GM21723 (cell line): ENCODE results near the gene TXLNB.

Experiments
- ATAC-seq: cut with Tn5 transposase; IDR thresholded peaks from one replicate; pipeline ENCODE4 v1.9.1; 2021; ENCODE audit warnings: mild to moderate bottlenecking, moderate library complexity; ENCODE audit not compliant: unreplicated experiment

Gene TXLNB

GRCh38 chr6:139275279-139276055 is 16.3 kb downstream of the TXLNB start:
- ATAC-seq: no peak

DNA sequence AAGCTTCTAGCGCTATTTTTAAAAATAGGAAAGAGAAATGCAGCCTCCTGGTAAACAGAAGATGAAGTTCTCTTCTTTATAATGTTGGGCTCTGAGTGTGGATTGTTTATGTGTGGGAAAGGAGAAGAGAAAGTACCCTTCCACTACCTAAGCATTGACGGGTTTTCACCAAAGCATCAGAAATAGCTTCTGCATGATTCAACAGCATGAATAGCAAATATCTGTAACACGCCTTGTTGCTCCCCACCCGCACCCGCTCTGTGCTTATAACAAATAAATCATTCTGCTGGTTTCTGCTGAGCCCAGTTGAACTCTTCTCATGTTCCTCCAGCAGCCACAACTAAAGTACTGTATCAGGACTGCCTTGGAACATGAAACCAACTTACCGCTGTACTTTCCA is 20.7 kb downstream of the TXLNB start:
- ATAC-seq: peak; percentile 96

GRCh38 chr6:139270249-139270648 is 21.5 kb downstream of the TXLNB start:
- ATAC-seq: no peak

DNA sequence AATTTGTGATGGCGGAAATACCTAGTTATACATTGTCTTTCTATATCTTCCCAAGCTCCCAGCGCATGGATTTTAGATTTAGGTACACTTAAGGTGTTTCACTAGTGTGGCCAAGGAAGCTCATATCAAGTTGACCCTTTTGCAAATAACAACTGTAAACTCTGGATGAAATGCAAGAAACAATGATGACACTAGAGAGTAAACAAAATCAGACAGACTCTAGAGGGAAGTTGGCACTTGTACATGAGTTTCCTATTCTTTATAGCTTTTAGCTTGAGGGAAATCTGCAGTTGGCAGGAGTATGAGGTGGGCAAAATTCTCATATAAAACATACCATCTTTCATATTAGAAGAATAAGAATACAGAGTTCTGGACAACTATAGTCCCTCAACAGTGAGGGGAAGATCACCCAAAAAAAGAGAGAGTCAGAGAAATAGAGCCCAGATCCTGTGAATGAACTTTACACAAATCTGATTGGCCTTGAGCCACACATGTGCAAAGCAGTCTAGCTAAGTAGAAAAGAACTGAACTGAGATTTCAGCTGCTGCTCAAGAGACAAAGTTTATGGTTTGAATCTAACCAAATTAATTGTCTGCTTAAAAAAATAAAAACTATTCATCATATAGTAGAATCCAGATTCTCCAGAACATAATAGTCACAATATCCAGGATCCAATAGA is 26.1 kb downstream of the TXLNB start:
- no peak for ATAC-seq

- ATAC-seq: peak; percentile 96
Observed at GRCh38 chr6:139262519-139263300, 29.1 kb downstream of the TXLNB start.

GRCh38 chr6:139257821-139258398 is 33.9 kb downstream of the TXLNB start:
- ATAC-seq: peak; percentile 64

DNA sequence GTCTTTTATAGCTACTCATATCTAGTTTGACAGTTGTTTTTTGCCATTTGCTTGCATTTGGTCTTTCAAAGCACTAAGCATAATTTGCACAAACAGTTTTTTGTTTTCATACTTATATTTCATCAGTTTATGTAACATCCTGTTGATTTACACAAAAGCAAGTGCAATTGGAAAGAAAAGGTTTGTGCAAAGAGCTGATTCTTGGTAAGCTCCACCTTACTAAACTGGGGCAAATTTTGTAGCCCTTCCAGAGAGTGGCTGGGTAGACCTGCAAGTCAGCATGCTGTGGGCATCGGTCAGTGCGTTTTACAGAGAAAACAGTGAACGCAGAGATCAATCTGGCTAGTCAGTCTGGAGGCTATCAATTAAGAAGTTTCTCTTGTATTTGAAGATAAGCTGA is 34.5 kb downstream of the TXLNB start:
- no peak for ATAC-seq

- no peak for ATAC-seq
Observed at GRCh38 chr6:139256087-139256486, 35.7 kb downstream of the TXLNB start.

DNA sequence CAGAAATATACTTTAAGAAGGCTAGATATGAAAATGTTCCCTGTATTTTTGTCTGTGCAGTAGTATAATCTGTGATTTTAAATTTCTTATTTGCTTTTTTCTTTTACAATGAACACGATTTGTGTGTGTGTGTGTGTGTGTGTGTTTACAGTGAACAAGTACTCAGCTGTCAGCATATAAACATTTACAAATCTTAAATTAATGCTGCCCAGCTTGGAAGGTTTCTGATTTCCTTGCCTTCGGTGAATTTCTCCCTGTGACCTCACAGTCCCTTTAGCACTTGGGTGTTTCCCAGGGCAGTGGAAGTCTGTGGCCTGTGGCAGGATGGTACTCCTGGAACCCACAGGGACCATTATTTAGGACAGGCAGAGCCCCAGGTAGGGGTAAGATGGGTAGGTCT is 37.6 kb downstream of the TXLNB start:
- ATAC-seq: no peak

DNA sequence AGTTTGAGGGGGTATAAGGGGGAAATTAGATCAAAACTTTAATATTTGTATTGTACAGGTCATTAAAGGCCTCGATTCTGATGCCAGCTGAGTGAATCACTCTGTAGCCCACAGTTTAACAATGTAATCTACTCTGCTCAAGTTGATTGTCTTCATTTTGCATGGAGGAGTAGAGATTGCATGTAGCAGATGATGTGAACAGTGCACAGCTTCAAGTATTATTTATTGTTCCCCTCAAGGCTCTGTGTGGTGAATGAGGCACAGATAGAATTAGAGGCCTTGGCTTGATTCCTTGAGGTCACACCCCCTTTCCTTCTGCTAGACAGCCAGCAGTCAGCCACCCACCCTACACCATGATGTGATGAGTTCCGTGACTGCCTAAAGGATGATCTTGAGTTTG is 38.1 kb downstream of the TXLNB start:
- ATAC-seq: no peak

DNA sequence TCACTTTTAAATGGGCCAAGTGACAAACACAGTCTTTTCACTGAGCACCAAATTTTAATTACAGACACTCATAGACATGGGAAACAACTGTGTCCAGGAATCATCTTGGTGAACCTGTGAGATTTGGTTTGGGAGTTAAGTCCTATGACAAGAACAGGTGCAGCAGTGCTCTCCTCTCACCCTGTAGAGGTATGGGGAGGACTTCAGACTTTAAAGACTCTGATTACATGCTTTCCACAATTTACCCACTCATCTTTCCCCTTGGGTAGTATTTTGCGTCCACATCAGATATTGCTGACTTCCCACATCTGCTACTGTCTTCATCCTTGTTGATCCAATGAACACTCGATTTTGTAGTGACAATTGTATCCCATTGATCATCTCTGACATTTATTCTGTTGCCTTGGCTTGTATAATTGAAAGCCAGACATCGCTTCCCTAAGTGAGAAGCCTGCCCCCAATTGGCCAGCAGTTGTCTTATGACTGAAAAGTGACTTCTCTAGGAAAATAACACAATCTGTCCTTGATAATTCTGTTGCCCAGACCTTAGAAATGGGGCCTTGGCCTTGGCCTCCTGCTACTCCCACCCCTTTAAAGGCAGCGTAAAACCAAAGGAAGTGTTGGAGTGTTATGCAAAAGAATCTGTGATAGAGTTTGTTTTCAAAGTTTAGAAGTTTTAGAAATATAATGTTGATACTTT is 40.0 kb downstream of the TXLNB start:
- no peak for ATAC-seq

DNA sequence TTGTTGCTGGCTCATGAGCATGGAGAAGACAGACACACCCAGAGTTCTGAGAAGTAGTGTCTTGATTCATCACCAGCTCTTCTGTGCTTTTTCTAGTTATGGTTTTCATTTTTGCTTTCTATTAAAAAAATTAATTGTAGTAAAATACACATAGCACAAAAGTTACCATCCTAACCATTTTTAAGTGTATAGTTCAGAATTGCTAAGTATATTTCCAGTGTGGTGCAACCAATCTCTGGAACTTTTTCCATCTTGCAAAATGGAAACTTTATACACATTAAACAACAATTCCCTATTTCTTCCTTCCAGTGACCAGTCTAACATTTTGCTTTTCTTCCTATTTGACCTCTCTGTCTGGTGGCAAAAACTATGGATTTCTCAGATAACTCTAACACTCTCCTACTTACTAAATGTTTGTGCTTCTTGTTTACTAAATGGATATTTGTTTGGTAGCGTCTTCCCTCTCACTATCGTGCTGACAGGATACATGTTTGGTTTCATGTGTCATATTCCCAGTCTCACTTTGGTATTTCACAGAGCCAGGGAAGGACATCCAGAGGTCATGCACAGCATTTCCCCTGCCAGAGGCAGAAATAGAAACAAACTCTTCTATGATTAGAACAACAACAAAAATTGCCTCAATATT is 40.6 kb downstream of the TXLNB start:
- peak; percentile 64 for ATAC-seq

- peak; percentile 95 for ATAC-seq
Observed at GRCh38 chr6:139250296-139251044, 41.3 kb downstream of the TXLNB start.

- no peak for ATAC-seq
Observed at GRCh38 chr6:139249395-139249794, 42.4 kb downstream of the TXLNB start.

DNA sequence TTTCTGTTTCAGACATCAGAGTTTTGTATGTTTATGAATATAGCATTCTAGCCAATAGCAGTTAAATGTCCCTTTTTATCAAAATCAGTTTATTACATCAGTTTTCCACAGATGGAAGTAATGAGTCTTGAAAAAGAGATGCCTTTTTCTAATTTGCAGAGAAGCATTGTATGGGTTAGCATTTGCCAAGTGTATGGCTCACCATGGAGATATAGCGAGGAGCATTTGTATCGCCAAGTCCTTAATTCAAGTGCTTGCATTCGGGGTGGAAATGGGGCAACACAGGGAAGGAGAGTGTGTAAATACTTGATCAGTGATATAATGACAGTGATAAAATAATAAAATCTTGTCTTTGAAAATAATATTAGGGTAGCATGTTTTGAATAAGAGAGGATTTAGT is 42.9 kb downstream of the TXLNB start:
- no peak for ATAC-seq

DNA sequence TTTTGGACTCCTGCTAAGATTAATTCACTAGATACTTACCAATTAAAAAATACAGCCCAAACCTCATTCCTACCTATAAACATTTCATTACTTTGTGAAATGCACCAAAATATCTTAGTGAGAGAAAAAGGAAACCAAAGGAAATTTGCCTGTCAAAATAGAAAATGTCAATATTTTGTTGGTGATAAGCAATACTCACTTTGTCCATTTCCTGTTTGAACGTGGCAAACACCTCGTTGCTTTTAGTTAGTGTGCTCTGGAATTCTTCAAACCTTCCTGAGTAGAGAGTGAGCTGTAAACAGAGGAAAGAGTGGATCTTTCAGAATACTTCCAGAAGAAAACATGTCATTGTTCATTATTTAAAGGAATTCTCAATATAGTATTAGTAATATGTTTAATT is 44.2 kb downstream of the TXLNB start:
- no peak for ATAC-seq

DNA sequence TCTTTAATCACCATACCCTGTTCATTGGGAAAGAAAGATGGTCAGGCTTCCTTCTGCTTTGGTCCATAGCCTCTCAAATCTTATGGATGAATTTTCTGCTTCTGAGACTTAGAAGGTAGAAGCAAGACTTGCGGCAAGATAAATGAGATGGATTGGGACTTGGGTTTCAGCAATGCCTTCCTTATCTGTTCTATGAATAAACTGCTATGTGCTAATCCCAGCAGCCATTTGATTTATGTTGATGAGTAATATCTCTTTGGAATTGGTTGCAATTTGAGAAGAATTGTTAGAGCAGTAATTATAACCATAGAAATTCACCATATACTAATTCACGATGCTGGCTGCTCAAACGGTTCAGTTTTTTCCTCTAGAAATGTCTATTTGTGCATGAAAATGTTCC is 48.3 kb downstream of the TXLNB start:
- ATAC-seq: no peak

GRCh38 chr6:139242457-139243240 is 49.1 kb downstream of the TXLNB start:
- ATAC-seq: no peak
